Left kidney (tissue), 2 donors: ENCODE measurements around the gene PTGES2. TPM values are rescaled to one million over a fixed set of nuclear protein-coding genes. Genes with fewer than 3 reads are reported as not detected.
A peak's percentile ranks its signal among the peaks of the same experiment; 100 is the strongest.

ENCODE experiments used
- DNase-seq: peaks from one replicate; pipeline ENCODE4 v3.0.0-alpha.2; 2013
- polyA plus RNA-seq: library from polyadenylated mRNA; unstranded; fragments of 120-200 nt; gene quantifications from one replicate; pipeline ENCODE4 v1.2.1, GENCODE V29; 2013; ENCODE audit not compliant: insufficient read length

The PTGES2 gene
- polyA plus RNA-seq, 1 donor = 37.9 TPM

DNA sequence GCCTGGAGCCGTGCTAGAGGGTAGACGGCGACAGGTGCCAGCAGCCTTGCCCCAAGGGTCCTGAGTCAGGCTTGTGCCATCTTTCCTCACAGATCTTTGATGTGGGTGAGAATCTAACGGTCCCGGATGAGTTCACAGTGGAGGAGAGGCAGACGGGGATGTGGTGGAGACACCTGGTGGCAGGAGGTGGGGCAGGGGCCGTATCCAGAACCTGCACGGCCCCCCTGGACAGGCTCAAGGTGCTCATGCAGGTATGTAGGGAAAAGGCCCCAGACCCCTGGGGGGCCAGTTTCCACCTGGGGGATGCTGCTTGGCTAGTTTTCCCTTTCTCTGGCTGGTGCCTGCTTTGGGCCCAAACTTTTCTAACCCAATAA, 24.0 kb downstream of the PTGES2 start:
- no peak for DNase-seq

DNA sequence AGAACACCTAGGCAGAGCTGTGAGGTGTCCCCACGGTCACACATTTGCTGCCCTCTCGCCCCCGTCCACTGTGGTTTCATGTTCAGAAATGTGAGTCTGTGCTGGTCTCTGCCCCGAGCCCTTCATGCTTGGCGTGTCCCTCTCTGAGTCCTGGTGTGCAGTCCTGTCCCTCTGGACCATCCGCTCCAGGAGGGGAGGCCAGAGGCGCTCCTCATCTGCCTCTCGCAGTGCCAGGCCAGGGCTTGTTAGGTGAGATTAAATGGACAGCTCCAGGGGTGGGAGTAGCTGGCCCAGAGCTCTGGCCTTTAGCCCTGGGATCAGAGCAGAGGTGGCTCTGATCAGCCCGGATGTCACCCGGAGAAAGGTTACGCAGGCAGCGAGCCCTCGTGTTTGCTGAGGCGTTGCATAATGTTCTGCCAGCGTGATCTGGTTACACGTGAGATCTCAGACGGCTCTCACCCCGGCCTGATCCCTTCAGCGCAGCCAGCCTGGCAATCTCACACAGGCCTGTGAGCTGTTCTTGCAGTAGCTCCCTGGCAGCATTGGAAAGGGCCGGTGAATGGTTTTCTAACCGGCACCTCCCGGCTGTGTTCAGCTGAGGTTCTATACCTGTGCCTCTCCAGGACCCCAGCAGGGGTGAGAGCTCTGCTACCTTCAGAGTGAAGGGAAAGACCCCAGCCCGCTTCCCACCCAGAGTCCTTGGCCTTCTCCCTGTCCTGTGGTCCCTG, 24.5 kb downstream of the PTGES2 start:
- no peak for DNase-seq

DNA sequence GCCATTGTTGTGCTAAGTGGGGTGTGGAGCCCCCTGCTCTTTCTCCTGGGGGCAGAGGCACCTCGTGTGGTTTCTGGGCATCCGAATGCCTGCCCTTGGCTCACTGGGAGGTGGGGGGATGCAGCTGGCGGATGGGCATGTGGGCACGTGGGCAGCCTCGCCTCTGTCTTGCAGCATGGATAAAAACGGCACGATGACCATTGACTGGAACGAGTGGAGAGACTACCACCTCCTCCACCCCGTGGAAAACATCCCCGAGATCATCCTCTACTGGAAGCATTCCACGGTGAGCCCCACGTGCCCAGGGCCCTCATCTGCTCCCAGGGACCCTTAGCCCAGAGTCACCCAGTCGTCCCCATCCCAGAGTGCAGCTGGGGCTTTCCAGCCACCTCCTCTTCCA, 25.3 kb downstream of the PTGES2 start:
- DNase-seq = no peak

DNA sequence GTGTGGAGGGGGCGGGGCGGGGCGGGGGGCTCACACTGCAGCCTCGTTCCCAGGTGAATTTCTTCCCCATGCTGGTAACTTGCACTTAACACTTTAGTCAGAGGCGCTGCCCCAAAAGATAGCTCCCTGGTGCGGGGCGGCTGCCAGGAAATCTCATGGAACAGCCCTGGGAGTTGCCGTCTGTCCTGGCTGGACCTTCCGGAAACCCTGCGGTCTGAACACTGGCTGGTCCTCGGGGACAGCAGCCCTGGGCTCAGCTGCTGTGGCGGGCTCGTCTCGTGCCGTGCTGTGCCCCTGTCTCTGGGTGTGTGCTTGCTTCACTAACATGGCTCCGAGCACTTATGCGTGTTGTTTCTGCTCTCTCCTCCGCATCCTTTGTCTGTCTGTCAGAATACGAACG, 25.8 kb downstream of the PTGES2 start:
- DNase-seq = no peak

DNA sequence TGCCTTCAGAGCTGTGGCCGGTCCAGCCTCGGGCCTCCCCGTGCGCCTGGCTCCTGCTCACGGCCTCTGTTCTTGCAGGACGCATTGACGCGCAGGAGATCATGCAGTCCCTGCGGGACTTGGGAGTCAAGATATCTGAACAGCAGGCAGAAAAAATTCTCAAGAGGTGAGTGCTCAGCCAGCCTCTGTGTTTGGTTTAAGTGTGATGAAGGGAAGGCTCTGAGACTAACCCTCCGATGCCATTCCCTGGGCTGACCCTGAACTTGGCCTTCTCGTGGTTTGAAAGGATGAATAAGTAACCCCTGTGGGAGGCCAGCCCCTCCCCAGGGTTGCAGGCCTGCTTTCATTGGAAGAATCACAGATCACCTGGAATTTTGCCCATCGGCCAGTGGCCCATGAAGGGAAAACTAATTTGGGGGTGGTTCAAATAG, 26.3 kb downstream of the PTGES2 start:
- DNase-seq = no peak

DNA sequence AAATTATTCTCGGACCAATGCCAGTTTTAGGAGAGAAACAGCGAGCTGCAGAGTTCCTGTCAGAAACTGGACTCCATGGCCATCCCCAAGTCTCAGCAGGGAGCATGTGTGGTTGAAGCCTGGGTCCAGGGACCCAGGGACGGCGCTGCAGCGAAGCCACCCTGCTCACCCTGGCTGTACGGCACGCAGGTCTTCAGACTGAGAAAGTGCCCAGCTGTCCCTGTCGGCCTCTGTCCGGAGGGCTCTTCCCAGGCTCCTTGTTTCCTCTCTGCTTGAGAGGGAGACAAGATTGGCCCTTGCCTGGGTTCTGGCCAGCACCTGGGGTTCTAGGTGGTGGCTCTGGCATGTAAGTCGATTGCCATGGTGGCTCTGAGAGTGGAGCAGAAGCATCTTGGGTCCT, 26.9 kb downstream of the PTGES2 start:
- no peak for DNase-seq

DNA sequence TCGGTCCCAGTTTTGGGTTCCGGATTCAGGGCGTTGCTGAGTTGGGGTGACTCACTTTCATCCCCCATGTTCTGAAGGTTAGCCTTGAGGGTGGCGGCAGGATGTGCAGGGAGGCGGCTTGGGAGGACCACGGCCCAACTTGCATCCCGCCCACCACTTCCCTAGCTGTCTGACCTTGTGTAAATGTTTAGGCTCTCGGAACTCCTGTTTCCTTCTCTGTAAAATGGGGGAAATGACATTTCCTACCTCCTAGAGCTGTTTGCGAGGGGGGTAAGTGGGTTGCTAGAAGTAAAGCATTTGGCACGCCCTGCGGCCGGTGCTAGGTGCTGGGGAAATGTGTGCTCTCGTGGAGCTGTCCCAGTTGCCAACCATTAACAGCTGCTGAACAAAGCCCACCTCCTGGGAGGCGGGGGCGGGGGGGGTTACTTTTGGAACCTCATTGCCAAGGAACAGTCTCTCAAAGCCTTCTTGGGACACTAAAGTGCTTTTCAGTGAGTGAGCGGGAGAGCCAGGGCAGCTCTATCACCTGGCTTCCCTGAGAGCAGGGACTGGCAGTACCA, 27.5 kb downstream of the PTGES2 start:
- DNase-seq = no peak

DNA sequence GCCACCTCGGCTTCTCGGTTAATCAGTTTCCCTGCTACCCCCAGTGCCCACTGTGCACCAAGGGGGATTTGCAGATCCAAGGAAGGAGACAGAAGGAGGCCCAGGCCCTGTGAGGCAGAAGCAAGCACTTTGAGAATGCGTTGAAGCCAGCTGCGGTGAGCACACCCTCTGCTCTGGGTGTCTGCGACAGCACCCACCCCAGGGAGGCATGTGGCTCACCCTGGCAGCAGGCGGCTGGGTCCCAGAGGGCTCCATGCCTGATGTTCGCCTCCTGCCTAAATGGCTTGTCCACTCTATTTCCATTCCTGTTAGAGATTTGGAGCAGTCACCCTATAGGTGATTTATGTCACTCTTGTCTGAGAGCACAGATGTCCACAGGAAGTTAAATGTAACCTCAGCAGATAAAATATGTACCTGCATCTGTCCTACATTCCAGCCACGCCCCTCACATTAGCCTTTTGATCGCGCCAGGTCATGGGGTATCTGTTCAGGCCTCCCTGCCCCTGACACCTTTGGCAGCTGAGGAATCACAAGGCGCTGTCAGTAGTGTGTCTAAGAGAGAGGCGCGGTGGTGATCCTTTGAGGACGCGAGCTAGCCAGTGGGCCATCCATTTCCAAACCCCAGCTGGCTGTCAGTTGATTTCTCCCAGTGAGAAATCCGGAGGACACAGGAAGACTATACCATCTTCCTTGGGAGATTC, 28.1 kb downstream of the PTGES2 start:
- DNase-seq = no peak

DNA sequence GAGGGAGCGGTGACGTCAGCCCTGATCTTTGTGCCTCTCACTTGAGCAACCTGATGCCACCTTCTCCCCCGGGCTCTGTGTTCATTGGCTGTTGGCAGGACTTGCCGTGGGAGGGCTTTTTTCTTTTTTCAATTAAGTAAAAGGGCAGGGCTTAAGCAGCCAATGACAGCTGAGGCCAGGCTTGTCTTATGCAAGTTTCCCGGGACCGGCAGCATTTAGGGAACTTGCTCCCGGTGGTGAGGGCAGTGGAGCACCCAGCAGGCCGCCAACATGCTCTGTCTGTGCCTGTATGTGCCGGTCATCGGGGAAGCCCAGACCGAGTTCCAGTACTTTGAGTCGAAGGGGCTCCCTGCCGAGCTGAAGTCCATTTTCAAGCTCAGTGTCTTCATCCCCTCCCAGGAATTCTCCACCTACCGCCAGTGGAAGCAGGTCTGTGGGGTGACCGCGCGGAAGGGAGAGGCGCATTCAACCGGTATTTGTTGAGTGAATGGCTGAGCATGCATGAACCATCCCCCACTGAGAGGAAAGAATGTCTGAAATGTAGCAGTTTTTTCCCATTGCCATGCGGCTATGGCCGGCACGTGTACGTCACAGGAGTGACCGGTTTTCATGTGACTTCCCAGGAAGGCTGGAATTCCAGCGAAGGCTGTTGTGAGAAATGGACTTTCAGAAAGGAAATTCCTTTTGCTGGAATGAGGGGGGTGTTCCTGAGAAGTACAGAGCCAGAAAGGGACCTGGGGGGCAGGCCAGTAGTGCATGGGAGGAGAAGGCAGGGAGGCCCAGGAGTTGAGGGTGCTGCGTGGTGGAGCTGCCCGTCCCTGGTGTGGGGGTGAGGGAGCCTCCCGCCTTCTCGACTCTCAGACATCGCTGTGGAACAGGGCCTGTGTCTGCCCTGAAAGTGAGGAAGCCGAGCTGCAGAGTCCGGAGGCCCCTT, 29.0 kb downstream of the PTGES2 start:
- DNase-seq = peak; percentile 96

DNA sequence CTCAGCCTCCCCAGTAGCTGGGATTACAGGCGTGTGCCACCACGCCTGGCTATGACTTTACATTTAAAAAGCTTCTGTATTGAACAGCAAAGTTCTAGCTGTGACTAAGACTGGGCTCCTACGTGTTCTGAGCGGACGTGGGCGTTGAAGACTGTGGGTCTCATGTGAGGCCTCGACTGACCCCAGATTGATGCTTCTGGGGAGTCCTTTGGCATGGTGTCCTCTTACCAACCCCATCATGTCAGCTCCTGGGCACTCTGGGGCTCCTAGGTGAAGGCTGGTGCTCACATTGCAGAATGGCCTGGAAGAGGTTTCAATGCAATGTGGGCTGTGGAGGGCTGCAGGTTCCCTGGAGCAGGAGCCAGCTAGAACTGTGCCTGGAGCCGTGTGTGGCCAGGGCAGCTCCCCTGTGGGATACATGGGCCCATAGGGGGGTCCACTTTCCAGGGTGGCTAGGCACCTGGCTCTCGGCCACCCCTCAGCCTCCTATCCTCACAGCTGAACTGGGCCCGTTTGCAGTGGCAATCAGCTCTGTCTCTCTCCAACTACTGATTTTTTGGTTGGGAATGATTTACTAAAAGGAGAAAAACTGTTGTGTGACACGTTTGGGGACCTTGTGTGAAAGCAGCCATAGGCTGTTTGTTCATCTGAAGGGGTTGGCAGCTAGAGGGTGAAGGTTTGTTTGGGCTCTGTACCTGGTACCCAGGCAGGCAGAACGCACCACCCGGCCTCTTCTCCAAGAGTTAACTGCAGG, 29.8 kb downstream of the PTGES2 start:
- no peak for DNase-seq

DNA sequence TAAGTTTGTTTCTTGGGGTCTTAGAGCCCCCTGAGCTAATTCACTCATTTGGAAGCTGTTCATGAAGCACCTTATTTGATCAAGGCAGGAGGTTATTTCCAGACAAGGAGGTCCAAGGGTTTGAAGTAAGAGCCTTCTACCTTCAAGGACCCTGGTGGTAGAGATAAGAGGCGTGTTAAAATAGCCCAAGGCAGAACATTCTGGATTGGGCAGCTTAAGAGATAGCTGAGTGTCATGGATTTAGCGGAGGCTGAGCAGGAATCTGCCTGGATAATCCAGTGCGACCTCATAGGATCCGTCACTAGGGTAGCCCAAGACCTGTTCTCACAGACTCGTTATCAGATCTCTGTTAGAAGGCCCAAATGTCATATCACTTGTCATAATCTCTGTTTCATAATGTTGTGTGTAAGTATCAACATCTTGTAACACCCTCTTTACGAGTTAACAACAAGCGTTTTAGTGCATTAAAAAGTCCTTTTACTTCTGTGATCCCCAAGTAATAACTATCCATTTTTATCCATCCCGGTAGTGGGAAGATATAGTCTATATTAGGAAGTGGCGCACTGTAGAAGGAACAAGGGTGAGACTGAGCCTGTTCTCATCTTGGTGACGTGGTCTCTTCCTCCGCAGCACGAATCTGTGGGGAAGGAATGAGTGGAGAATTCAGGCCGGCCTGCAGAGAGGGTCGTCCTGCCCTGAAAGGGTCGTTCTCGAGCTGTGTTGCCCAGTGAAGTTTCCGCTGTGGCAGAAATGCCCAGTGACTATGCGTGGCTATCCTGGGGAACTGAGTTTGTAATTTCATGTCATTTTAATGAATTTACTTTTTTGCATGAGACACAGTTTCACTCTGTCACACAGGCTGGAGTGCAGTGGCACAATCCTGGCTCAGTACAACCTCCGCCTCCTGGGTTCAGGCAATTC, 30.7 kb downstream of the PTGES2 start:
- no peak for DNase-seq

DNA sequence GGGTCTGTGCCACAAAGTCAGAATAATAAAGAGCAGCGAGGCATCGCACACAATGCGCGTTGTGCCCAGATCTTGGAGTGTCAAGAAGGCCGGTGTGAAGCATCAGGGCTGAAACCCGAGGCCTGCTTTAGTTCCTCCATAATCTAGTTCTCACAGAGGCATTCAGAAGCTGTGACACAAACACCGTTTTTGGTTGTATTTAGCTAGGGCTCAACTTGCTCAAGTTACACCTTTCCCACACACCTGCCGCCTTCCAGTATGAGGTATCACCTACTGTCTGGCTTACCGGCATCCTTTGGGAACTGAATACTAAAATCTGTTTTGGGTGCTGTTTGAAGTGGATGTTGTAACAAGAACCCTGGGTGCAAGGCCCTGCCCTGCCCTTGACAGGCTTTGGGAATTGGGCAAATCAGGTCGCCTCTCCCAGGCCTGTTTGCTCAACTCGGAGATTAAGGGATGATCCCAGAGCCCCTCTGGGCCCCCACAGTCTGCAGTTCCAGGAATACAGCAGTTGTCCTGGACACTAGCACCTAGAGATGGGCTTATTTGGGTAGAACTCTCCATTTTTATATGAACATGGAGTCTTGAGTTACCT, 32.5 kb downstream of the PTGES2 start:
- DNase-seq = no peak

DNA sequence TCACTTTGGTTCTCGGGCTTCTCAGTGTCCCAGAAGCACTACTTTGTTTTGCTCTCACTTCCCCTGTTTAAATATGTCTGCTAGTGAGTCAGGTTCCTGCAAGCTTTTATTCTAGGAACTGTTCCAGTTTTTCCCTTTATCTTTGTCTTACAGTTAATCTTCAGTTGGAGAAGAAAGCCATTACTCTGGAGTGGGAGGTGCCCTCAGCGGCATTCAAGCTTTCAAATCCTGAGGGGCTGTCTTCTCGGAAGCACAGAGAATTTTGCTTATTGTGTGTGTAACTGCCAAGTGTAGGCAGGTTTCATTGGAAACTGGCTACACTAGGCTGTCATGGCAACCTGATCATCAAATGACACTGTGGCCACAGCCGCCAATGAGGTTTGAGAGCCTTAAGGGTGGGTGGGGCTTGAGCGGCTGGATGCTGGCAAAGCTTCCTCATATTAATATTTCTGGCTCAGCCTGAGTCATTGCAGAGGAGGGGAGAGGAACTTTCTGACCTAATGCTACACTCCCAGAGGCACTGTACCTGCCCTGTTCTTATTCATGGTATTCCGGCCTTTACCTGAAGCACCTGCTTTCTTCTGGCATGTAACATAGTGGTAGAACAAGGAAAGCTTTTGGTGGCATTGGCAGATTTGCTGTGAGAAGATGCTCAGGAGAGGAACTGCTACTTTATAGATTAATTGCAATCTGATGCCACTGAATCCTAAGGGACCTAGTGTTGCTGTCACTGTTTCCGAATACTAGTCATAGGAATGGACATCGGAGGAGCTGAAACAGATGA, 33.2 kb downstream of the PTGES2 start:
- DNase-seq = peak; percentile 92

DNA sequence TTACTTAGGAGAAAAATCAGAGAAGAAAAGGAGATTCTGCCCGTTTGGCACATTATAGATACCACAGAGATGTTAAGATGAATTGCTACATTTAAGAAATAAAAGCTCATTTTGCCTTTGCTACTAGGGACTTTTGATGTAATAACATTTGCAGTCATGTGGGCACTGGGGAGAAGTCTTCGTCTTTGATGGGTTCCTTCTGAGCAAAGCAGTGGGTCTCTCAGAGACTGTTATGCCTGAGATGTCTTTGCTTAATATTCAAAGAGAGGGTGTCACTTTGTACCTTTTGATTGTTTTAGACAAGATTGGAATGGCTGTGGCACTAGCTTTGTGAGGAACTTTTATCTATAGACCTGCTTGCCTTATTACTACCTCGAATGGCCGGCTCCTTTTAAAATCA, 34.5 kb downstream of the PTGES2 start:
- DNase-seq = no peak

DNA sequence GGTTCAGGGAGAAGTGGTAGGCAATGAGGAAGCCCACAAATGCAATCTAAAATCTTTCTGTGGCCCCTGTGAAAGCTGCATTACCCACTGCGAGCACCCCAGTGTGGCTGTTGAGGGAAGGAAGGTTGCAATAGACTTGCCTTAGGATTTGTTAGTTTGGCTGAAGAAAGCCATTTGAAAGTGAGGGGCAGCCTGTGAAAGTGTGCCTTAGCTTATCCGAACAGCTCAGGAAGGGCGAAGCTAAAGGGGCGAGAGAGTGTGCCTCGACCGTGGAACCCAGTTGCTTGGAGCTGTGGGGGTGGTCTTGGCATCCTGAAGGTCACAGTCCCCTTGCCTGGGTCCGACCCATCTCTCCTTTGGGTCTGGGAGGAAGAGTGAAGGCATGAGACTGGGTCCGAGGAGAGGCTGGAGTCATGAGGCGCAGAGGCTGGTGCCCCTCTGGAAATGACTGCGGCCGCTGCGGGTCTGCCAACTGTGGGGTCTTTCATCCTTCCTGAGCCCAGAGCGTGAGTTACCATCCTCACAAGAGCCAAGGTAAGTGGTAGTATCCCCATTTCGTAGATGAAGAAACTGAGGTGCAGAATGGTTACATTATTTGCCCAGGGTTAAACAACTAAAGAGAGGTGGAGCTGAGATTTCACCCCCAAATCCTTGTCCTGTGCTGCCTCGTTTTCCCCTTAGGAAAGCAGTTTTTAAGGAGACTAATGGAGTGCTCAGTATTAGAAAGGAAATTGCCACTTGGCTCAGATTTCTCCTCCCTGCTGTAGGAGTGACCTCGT, 35.1 kb downstream of the PTGES2 start:
- DNase-seq = no peak

DNA sequence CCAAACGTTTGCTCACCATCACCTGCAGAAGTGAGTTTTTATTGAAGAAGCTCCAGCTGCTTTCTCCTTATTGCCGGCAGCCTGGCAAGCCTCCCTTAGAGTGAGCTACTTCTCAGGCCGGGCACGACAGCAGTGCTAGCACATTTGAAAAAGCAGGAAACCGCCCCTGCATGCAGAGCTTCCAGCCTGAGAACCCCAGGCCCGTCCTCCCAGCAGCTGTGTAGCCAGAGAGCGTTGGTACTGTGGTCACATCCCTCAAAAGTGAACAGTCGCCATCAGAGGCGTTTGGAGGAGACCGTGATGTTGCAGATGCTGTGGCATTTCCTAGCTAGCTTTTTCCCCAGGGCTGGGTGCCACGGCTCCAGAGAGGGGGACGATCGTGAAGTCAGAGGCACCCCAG, 36.0 kb downstream of the PTGES2 start:
- no peak for DNase-seq

DNA sequence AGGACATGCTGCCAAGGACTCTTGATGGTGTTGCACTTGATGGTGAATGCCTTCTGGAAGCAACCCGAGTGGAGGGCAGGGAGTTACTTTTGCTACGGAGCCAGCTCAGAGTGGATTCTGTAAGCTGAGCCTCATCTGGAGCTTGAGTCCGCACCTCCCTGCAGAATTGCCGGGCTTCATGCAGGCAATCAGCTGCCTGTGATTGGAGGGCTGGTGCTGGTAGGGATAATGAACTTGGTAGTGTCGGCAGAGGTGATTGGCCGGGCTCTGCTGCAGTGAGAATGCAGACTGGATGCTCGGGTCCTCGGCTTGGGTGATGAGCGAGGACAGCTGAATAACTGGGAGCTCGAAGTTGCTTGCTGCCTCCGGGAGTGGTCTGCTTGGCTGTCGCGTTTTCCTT, 36.4 kb downstream of the PTGES2 start:
- peak; percentile 83 for DNase-seq

DNA sequence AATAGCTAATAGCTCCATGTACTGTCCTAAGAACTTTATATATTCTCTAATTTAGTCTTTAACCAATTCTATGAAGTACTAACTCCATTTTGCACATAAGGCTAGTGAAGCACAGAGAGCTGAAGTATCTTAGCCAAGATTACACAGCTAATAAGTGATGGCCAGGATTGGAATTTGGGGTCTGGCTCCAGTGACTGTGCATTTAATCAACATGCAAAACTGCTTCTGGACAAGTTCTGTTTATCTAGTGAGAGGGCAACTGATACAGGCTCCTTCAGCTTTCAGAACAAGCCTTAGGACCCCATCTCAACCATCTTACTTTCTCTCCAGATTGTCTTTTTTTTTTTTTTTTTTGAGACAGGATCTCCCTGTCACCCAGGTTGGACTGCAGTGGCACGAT, 38.2 kb downstream of the PTGES2 start:
- no peak for DNase-seq
